IPS-18c (cell line): ENCODE data around the gene RPS14.

ENCODE experiments used
- H3K4me3 ChIP-seq: 2 replicates; pipeline ENCODE4 v1.7.0; 2013; ENCODE audit warnings: low read depth, mild to moderate bottlenecking, low read length, moderate library complexity; ENCODE audit not compliant: insufficient read depth
- H3K9me3 ChIP-seq: one replicate; pipeline ENCODE4 v1.6.1; 2013; ENCODE audit warnings: mild to moderate bottlenecking, low read length, moderate library complexity; ENCODE audit not compliant: control insufficient read depth, insufficient read depth

RPS14 gene

GRCh38 chr5:150398722-150399523, 50.6 kb downstream of the RPS14 start:
- no peaks in the 10 kb centered on the region for H3K9me3 ChIP-seq

GRCh38 chr5:150397782-150398721, 51.5 kb downstream of the RPS14 start:
- Histone ChIP-seq H3K4me3 (no peak overlapping the region), H3K9me3 (no peaks in the 10 kb centered on the region)

More at GRCh38 chr5:150398722-150399523, 50.6 kb downstream of the RPS14 start:
- no peak overlapping the region for H3K4me3 ChIP-seq

GRCh38 chr5:150397146-150397781, 52.3 kb downstream of the RPS14 start:
- Histone ChIP-seq H3K9me3 (no peaks in the 10 kb centered on the region), H3K4me3 (no peak overlapping the region)

- H3K4me3 ChIP-seq, result no peak overlapping the region
- H3K9me3 ChIP-seq, result no peaks in the 10 kb centered on the region
Measured at GRCh38 chr5:150396267-150396666, 53.3 kb downstream of the RPS14 start.

GRCh38 chr5:150395688-150395975, 53.9 kb downstream of the RPS14 start:
- Histone ChIP-seq H3K4me3 (no peak overlapping the region), H3K9me3 (no peaks in the 10 kb centered on the region)

GRCh38 chr5:150394912-150395687, 54.4 kb downstream of the RPS14 start:
- no peak overlapping the region for H3K4me3 ChIP-seq
- no peaks in the 10 kb centered on the region for H3K9me3 ChIP-seq

GRCh38 chr5:150394131-150394530, 55.4 kb downstream of the RPS14 start:
- Histone ChIP-seq H3K9me3 (no peaks in the 10 kb centered on the region), H3K4me3 (no peak overlapping the region)

GRCh38 chr5:150393096-150393645, 56.4 kb downstream of the RPS14 start:
- no peaks in the 10 kb centered on the region for H3K9me3 ChIP-seq

GRCh38 chr5:150392680-150393079, 56.9 kb downstream of the RPS14 start:
- H3K4me3 ChIP-seq, result no peak overlapping the region
- no peaks in the 10 kb centered on the region for H3K9me3 ChIP-seq

More at GRCh38 chr5:150393096-150393645, 56.4 kb downstream of the RPS14 start:
- no peak overlapping the region; the same call in 1 of the 2 replicates for H3K4me3 ChIP-seq
